Ovary (tissue), 3 donors: ENCODE data around the gene SCO2.

Experiments used
- EP300 ChIP-seq: sonication (generic); formaldehyde crosslinking; IDR thresholded peaks from one replicate; pipeline ENCODE4 v1.6.1; 2017; ENCODE audit warnings: antibody characterized with exemption
- POLR2A ChIP-seq: fragments of 450-650 bp; IDR thresholded peaks from one replicate; pipeline ENCODE4 v1.6.1; 2017; ENCODE audit warnings: antibody characterized with exemption, mild to moderate bottlenecking, moderate library complexity
- TF ChIP-seq, protein P1 (sequence below), 3 donors: fragments of 450-650 bp in 2 of 3; fragments of 200-600 bp in 1 of 3; IDR thresholded peaks; one replicate each; pipeline versions ENCODE4 v1.5.1 to v1.8.0; 2016 to 2022; ENCODE audit warnings: antibody characterized with exemption in 3 of 3, mild to moderate bottlenecking in 1 of 3
- donor health status: DM: no; HTN: no; CAD: no.

DNA sequence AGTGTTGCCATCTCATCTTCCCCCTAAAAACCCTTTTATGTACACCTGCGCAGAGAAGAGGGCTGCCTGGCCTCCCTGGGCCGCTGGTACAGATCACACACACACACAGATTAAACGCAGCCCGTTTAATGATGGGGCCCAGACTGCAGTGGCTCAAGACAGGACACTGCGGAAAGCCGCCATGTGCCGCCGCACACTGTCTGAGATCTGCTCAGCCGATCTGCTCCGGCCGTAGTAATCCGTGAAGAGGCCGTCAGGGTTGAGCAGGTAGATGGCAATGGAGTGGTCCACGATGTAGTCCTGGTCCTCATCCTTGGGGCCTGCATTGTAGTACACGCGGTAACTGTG, 2.0 kb downstream of the SCO2 start:
- TF ChIP-seq, protein P1, sequence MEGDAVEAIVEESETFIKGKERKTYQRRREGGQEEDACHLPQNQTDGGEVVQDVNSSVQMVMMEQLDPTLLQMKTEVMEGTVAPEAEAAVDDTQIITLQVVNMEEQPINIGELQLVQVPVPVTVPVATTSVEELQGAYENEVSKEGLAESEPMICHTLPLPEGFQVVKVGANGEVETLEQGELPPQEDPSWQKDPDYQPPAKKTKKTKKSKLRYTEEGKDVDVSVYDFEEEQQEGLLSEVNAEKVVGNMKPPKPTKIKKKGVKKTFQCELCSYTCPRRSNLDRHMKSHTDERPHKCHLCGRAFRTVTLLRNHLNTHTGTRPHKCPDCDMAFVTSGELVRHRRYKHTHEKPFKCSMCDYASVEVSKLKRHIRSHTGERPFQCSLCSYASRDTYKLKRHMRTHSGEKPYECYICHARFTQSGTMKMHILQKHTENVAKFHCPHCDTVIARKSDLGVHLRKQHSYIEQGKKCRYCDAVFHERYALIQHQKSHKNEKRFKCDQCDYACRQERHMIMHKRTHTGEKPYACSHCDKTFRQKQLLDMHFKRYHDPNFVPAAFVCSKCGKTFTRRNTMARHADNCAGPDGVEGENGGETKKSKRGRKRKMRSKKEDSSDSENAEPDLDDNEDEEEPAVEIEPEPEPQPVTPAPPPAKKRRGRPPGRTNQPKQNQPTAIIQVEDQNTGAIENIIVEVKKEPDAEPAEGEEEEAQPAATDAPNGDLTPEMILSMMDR (IDR thresholded peaks at IDR 0.05), result no peak
- TF ChIP-seq EP300 (no peak), POLR2A (no peak)
